Lung (tissue), 12 donors: ENCODE data around the gene OR5K1. TPM values are rescaled to one million over a fixed set of nuclear protein-coding genes. Genes with fewer than 3 reads are reported as not detected.

Experiments
- ATAC-seq: fragments of 200-7000 bp; cut with Tn5 transposase; one replicate; pipeline ENCODE4 v1.9.1; 2020; ENCODE audit warnings: moderate number of reproducible peaks; ENCODE audit not compliant: insufficient read depth, low FRiP score
- DNase-seq, 3 donors: peaks; one replicate each; pipeline ENCODE4 v3.0.0-alpha.2; 2013 to 2017
- H3K27ac ChIP-seq, 2 donors: one replicate each; pipeline ENCODE4 v1.5.1; 2013; ENCODE audit warnings: mild to moderate bottlenecking in 2 of 2, moderate library complexity in 2 of 2, control low read depth in 1 of 2, inconsistent platforms in 1 of 2, low read depth in 1 of 2, low read length in 1 of 2
- H3K27me3 ChIP-seq, 3 donors: one replicate each; pipeline ENCODE4 v1.5.1; 2013; ENCODE audit warnings: low read length in 2 of 3; ENCODE audit not compliant: control insufficient read depth in 3 of 3, insufficient read depth in 3 of 3
- H3K36me3 ChIP-seq, 4 donors: one replicate each; pipeline ENCODE4 v1.5.1; 2013; ENCODE audit warnings: low read length in 4 of 4, mild to moderate bottlenecking in 1 of 4, moderate library complexity in 1 of 4; ENCODE audit not compliant: control insufficient read depth in 4 of 4, insufficient read depth in 4 of 4
- H3K4me1 ChIP-seq, 5 donors: one replicate each; pipeline ENCODE4 v1.5.1; 2013; ENCODE audit warnings: low read length in 5 of 5, mild to moderate bottlenecking in 2 of 5, moderate library complexity in 1 of 5; ENCODE audit not compliant: control insufficient read depth in 5 of 5, insufficient read depth in 5 of 5
- H3K4me3 ChIP-seq: one replicate; pipeline ENCODE4 v1.5.1; 2013; ENCODE audit warnings: mild to moderate bottlenecking, control low read depth, moderate library complexity
- H3K9ac ChIP-seq, 2 donors: one replicate each; pipeline ENCODE4 v1.5.1; 2013; ENCODE audit warnings: low read length in 2 of 2, control low read depth in 1 of 2; ENCODE audit not compliant: insufficient read depth in 1 of 2
- H3K9me3 ChIP-seq, 4 donors: one replicate each; pipeline ENCODE4 v1.5.1; 2013; ENCODE audit warnings: low read length in 3 of 4, mild to moderate bottlenecking in 1 of 4, moderate library complexity in 1 of 4; ENCODE audit not compliant: control insufficient read depth in 4 of 4, insufficient read depth in 3 of 4
- CTCF ChIP-seq: IDR thresholded peaks from 2 replicates; pipeline ENCODE4 v1.5.1; 2012; ENCODE audit warnings: mild to moderate bottlenecking; ENCODE audit errors: control extremely low read depth, extremely low read depth
- WGBS, 2 donors: extraction: QIAGEN DNeasy Blood & Tissue Kit; methylation state at CpG; one replicate each; pipeline ENCODE4 v1.1.7; 2013; 5-methylcytosine and 5-hydroxymethylcytosine counted together
- polyA plus RNA-seq, 2 donors: library from polyadenylated mRNA; stranded (reverse); fragments of 200-250 nt; gene quantifications; one replicate each; pipeline ENCODE4 v1.2.1, GENCODE V29; 2013
- total RNA-seq, 2 donors: library from RNA; depleted of rRNA in 1 of 2; stranded (reverse); fragments of >200 nt in 1 of 2; gene quantifications; one replicate each; pipeline ENCODE4 v1.2.1, GENCODE V29; 2014 to 2021
- donor health status: control.
- donor health status: control.
- donor health status: Bipolar disorder and iron deficiency.
- donor health status: healthy.
- donor health status: DM: yes; HTN: yes; CAD: no.

OR5K1 gene
- total and polyA plus RNA-seq, 4 donors = not detected

- 76 to 84% methylated on average over 4 of the region's 4 CpGs for WGBS, 2 donors
- TF ChIP-seq CTCF = no peak
- no peak overlapping the region for H3K27ac ChIP-seq
Observed at GRCh38 chr3:98434412-98434811, 28.6 kb upstream of the OR5K1 start.

GRCh38 chr3:98440283-98440682 lies 22.7 kb upstream of the OR5K1 start:
- Histone ChIP-seq H3K9me3 (no peaks in the 10 kb centered on the region), H3K4me3 (no peak overlapping the region), H3K9ac (no peak overlapping the region), H3K4me1 (no peaks in the 10 kb centered on the region), H3K27ac (no peak overlapping the region), H3K36me3 (no peaks in the 10 kb centered on the region), H3K27me3 (no peaks in the 10 kb centered on the region)
- DNase-seq (no peak), ATAC-seq (no peak)
- TF ChIP-seq CTCF = no peak

More at GRCh38 chr3:98434412-98434811, 28.6 kb upstream of the OR5K1 start:
- Histone ChIP-seq H3K9me3 (peaks cover 0 to 4% (median 0%) of the 10 kb centered on the region in 4 donors), H3K4me3 (no peak overlapping the region), H3K27me3 (no peaks in the 10 kb centered on the region), H3K4me1 (no peaks in the 10 kb centered on the region), H3K36me3 (no peaks in the 10 kb centered on the region), H3K9ac (no peak overlapping the region)
- no peak for ATAC-seq
- no peak for DNase-seq

- H3K9me3 ChIP-seq = no peaks in the 10 kb centered on the region
- 84 to 89% methylated on average over 5 of the region's 5 CpGs for WGBS, 2 donors
- H3K4me1 ChIP-seq = no peaks in the 10 kb centered on the region
- H3K27ac ChIP-seq = no peak overlapping the region
- TF ChIP-seq CTCF = no peak
- no peaks in the 10 kb centered on the region for H3K27me3 ChIP-seq
- H3K9ac ChIP-seq = no peak overlapping the region
- no peak overlapping the region for H3K4me3 ChIP-seq
- no peak for ATAC-seq
- DNase-seq = no peak
- no peaks in the 10 kb centered on the region for H3K36me3 ChIP-seq
Observed at GRCh38 chr3:98445949-98446406, 17.0 kb upstream of the OR5K1 start.

GRCh38 chr3:98449606-98450193 lies 13.3 kb upstream of the OR5K1 start:
- H3K9me3 ChIP-seq = no peaks in the 10 kb centered on the region
- H3K4me1 ChIP-seq = no peaks in the 10 kb centered on the region
- no peak for TF ChIP-seq CTCF
- no peak overlapping the region for H3K9ac ChIP-seq
- no peak for DNase-seq
- no peaks in the 10 kb centered on the region for H3K27me3 ChIP-seq
- no peak for ATAC-seq
- WGBS, 2 donors = 86 to 91% methylated on average over 7 of the region's 7 CpGs
- H3K4me3 ChIP-seq = no peak overlapping the region
- no peak overlapping the region for H3K27ac ChIP-seq
- no peaks in the 10 kb centered on the region for H3K36me3 ChIP-seq
